Astrocyte (in vitro differentiated cells and primary cell): ENCODE results near the gene GABBR2. TPM values are rescaled to one million over a fixed set of nuclear protein-coding genes. Genes with fewer than 3 reads are reported as not detected.
"Not testable (repeated sequence)": the region's sequence is repeated elsewhere in the genome, so short reads cannot be mapped to it uniquely, and the experiment has no call there.

Source experiments
- DNase-seq: peaks from one replicate; pipeline ENCODE4 v3.0.0-alpha.2; 2010; ENCODE audit warnings: low read depth
- FAIRE-seq: peaks from 2 replicates; lab custom pipeline; 2011; peaks lifted over from hg19 to GRCh38; lab: Jason Lieb, UNC
- H2AFZ ChIP-seq: 2 replicates; pipeline ENCODE4 v1.6.0; 2012; ENCODE audit warnings: low read depth, low read length, inconsistent platforms
- H3K27ac ChIP-seq: 2 replicates; pipeline ENCODE4 v1.5.1; 2011; ENCODE audit warnings: low read depth, low read length, inconsistent platforms
- H3K27me3 ChIP-seq: 2 replicates; pipeline ENCODE4 v1.6.0; 2011; ENCODE audit warnings: low read length, inconsistent platforms; ENCODE audit not compliant: insufficient read depth
- H3K36me3 ChIP-seq: 2 replicates; pipeline ENCODE4 v1.5.1; 2011; ENCODE audit warnings: low read length, inconsistent platforms; ENCODE audit not compliant: insufficient read depth
- H3K4me1 ChIP-seq: 2 replicates; pipeline ENCODE4 v1.5.1; 2011; ENCODE audit warnings: low read length, inconsistent platforms; ENCODE audit not compliant: insufficient read depth
- H3K4me2 ChIP-seq: 2 replicates; pipeline ENCODE4 v1.6.0; 2012; ENCODE audit warnings: low read length, inconsistent platforms
- H3K4me3 ChIP-seq: 2 replicates; pipeline ENCODE4 v1.5.1; 2011; ENCODE audit warnings: low read depth, mild to moderate bottlenecking, low read length, inconsistent platforms; ENCODE audit not compliant: insufficient read depth
- H3K79me2 ChIP-seq: 2 replicates; pipeline ENCODE4 v1.6.0; 2012; ENCODE audit warnings: mild to moderate bottlenecking, low read length, inconsistent platforms; ENCODE audit not compliant: insufficient read depth
- H3K9ac ChIP-seq: 2 replicates; pipeline ENCODE4 v1.6.0; 2012; ENCODE audit warnings: mild to moderate bottlenecking, low read length, inconsistent platforms
- H3K9me3 ChIP-seq: 2 replicates; pipeline ENCODE4 v1.5.1; 2012; ENCODE audit warnings: low read depth, mild to moderate bottlenecking, low read length, inconsistent platforms; ENCODE audit not compliant: insufficient read depth
- H4K20me1 ChIP-seq: 2 replicates; pipeline ENCODE4 v1.6.0; 2012; ENCODE audit warnings: low read length, inconsistent platforms; ENCODE audit not compliant: insufficient read depth
- H3K27ac Mint-ChIP-seq: one replicate; pipeline ENCODE4 v1.8.0; 2021; ENCODE audit warnings: mild to moderate bottlenecking, mixed read lengths; ENCODE audit not compliant: unreplicated experiment
- H3K27me3 Mint-ChIP-seq: one replicate; pipeline ENCODE4 v1.8.0; 2021; ENCODE audit warnings: low read depth, mixed read lengths; ENCODE audit not compliant: unreplicated experiment
- H3K36me3 Mint-ChIP-seq: one replicate; pipeline ENCODE4 v1.8.0; 2021; ENCODE audit warnings: low read depth, mixed read lengths; ENCODE audit not compliant: unreplicated experiment
- H3K4me1 Mint-ChIP-seq: one replicate; pipeline ENCODE4 v1.8.0; 2021; ENCODE audit warnings: low read depth, mixed read lengths; ENCODE audit not compliant: unreplicated experiment
- H3K4me3 Mint-ChIP-seq: one replicate; pipeline ENCODE4 v1.8.0; 2021; ENCODE audit warnings: mild to moderate bottlenecking, moderate library complexity, mixed read lengths; ENCODE audit not compliant: unreplicated experiment
- H3K9me3 Mint-ChIP-seq: one replicate; pipeline ENCODE4 v1.8.0; 2021; ENCODE audit warnings: mild to moderate bottlenecking, mixed read lengths; ENCODE audit not compliant: unreplicated experiment
- CTCF ChIP-seq: IDR thresholded peaks from 2 replicates; pipeline ENCODE4 v1.5.1; 2011; ENCODE audit warnings: low read depth, mild to moderate bottlenecking, inconsistent platforms, low read length, moderate library complexity; ENCODE audit not compliant: insufficient read depth
- EZH2 ChIP-seq: IDR thresholded peaks from 2 replicates; pipeline ENCODE4 v1.6.1; 2012; ENCODE audit warnings: mild to moderate bottlenecking, low read length, inconsistent platforms; ENCODE audit not compliant: insufficient read depth
- total RNA-seq: library from RNA; stranded (reverse); gene quantifications from 2 replicates; pipeline ENCODE4 v1.2.1, GENCODE V29; 2021

Gene GABBR2
- total RNA-seq, 1 donor from 2014 or later, result 2.0 TPM

GRCh38 chr9:98271479-98271878, 437.3 kb downstream of the GABBR2 start:
- peaks cover 4% of the 10 kb centered on the region for H3K27me3 ChIP-seq
- H3K27ac ChIP-seq, result no peak overlapping the region
- no peaks in the 10 kb centered on the region for H4K20me1 ChIP-seq
- no peak overlapping the region for H3K4me3 ChIP-seq
- H3K79me2 ChIP-seq, result no peaks in the 10 kb centered on the region
- no peaks in the 10 kb centered on the region for H3K36me3 Mint-ChIP-seq
- no peaks in the 10 kb centered on the region for H3K9me3 ChIP-seq
- H3K36me3 ChIP-seq, result no peaks in the 10 kb centered on the region
- H3K4me3 Mint-ChIP-seq, result no peak overlapping the region
- no peak overlapping the region for H3K4me2 ChIP-seq
- peaks cover 14% of the 10 kb centered on the region for H3K4me1 Mint-ChIP-seq
- DNase-seq, result no peak
- no peaks in the 10 kb centered on the region for H3K4me1 ChIP-seq
- no peak overlapping the region for H2AFZ ChIP-seq
- no peak for TF ChIP-seq CTCF
- no peak for TF ChIP-seq EZH2
- peaks cover 16% of the 10 kb centered on the region for H3K27me3 Mint-ChIP-seq
- no peak overlapping the region for H3K27ac Mint-ChIP-seq
- no peak overlapping the region for H3K9ac ChIP-seq
- no peak for FAIRE-seq
- no peaks in the 10 kb centered on the region for H3K9me3 Mint-ChIP-seq

GRCh38 chr9:98270284-98270683, 438.5 kb downstream of the GABBR2 start:
- not testable (repeated sequence) for H3K79me2 ChIP-seq, H3K36me3 Mint-ChIP-seq, H3K27ac Mint-ChIP-seq, H3K9ac ChIP-seq, H3K36me3 ChIP-seq, H3K27ac ChIP-seq, H4K20me1 ChIP-seq, FAIRE-seq, H3K9me3 Mint-ChIP-seq, H3K4me3 Mint-ChIP-seq, H3K4me2 ChIP-seq, H2AFZ ChIP-seq, H3K4me3 ChIP-seq, H3K4me1 ChIP-seq, H3K9me3 ChIP-seq, H3K27me3 ChIP-seq, DNase-seq
- H3K27me3 Mint-ChIP-seq, result peaks cover 16% of the 10 kb centered on the region
- peaks cover 19% of the 10 kb centered on the region for H3K4me1 Mint-ChIP-seq

- H3K9me3 ChIP-seq, H3K4me2 ChIP-seq, H3K4me1 ChIP-seq, H3K9me3 Mint-ChIP-seq, H3K27ac Mint-ChIP-seq, H4K20me1 ChIP-seq, H3K9ac ChIP-seq, H3K27me3 ChIP-seq, H3K4me3 Mint-ChIP-seq, H3K4me3 ChIP-seq, FAIRE-seq, H3K36me3 Mint-ChIP-seq, H3K79me2 ChIP-seq, H3K27ac ChIP-seq, H2AFZ ChIP-seq, DNase-seq, H3K36me3 ChIP-seq: not testable (repeated sequence)
- Mint-ChIP-seq H3K4me1 (peaks cover 19% of the 10 kb centered on the region), H3K27me3 (peaks cover 16% of the 10 kb centered on the region)
Observed at GRCh38 chr9:98269652-98270051, 439.1 kb downstream of the GABBR2 start.

GRCh38 chr9:98267556-98267955, 441.2 kb downstream of the GABBR2 start:
- Mint-ChIP-seq H3K4me1 (peaks cover 25% of the 10 kb centered on the region), H3K27me3 (peaks cover 16% of the 10 kb centered on the region)
- H3K9ac ChIP-seq, FAIRE-seq, H3K4me2 ChIP-seq, H3K27me3 ChIP-seq, H3K27ac Mint-ChIP-seq, H3K9me3 Mint-ChIP-seq, H3K27ac ChIP-seq, DNase-seq, H4K20me1 ChIP-seq, H2AFZ ChIP-seq, H3K9me3 ChIP-seq, H3K36me3 Mint-ChIP-seq, H3K36me3 ChIP-seq, H3K4me3 Mint-ChIP-seq, H3K4me3 ChIP-seq, H3K4me1 ChIP-seq, H3K79me2 ChIP-seq: not testable (repeated sequence)
